Thymus (tissue), 11 donors: ENCODE results near the gene CYFIP1. TPM values are rescaled to one million over a fixed set of nuclear protein-coding genes. Genes with fewer than 3 reads are reported as not detected.

Experiments used
- DNase-seq, 9 donors: peaks; one replicate each; pipeline ENCODE4 v3.0.0-alpha.2; 2013; ENCODE audit warnings: low spot score in 9 of 9, low read depth in 6 of 9, missing footprints in 1 of 9
- H3K27ac ChIP-seq, 2 donors: one replicate each; pipeline ENCODE4 v1.5.1; 2013; ENCODE audit warnings: control low read depth in 1 of 2, low read depth in 1 of 2, low read length in 1 of 2, mild to moderate bottlenecking in 1 of 2, moderate library complexity in 1 of 2
- H3K27me3 ChIP-seq, 2 donors: one replicate each; pipeline ENCODE4 v1.5.1; 2013; ENCODE audit warnings: low read length in 1 of 2; ENCODE audit not compliant: control insufficient read depth in 2 of 2, insufficient read depth in 1 of 2
- H3K36me3 ChIP-seq, 2 donors: one replicate each; pipeline ENCODE4 v1.5.1; 2013; ENCODE audit warnings: low read length in 1 of 2, mild to moderate bottlenecking in 1 of 2, moderate library complexity in 1 of 2; ENCODE audit not compliant: control insufficient read depth in 2 of 2, insufficient read depth in 2 of 2
- H3K4me1 ChIP-seq, 2 donors: one replicate each; pipeline ENCODE4 v1.5.1; 2013; ENCODE audit warnings: low read length in 2 of 2; ENCODE audit not compliant: control insufficient read depth in 2 of 2, insufficient read depth in 2 of 2
- H3K4me3 ChIP-seq, 2 donors: one replicate each; pipeline ENCODE4 v1.5.1; 2013; ENCODE audit warnings: low read length in 2 of 2, control low read depth in 1 of 2, mild to moderate bottlenecking in 1 of 2
- H3K9me3 ChIP-seq, 2 donors: one replicate each; pipeline ENCODE4 v1.5.1; 2013; ENCODE audit warnings: low read length in 1 of 2, mild to moderate bottlenecking in 1 of 2; ENCODE audit not compliant: control insufficient read depth in 2 of 2, insufficient read depth in 1 of 2
- WGBS: extraction: QIAGEN DNeasy Blood & Tissue Kit; methylation state at CpG from one replicate; pipeline ENCODE4 v1.1.7; 2013; 5-methylcytosine and 5-hydroxymethylcytosine counted together
- polyA plus RNA-seq: library from polyadenylated mRNA; stranded (reverse); fragments of 200-250 nt; gene quantifications from one replicate; pipeline ENCODE4 v1.2.3, GENCODE V29; 2013
- total RNA-seq: library from RNA; stranded (reverse); fragments of 120-200 nt; gene quantifications from one replicate; pipeline ENCODE4 v1.2.4, GENCODE V29; 2013
- donor health status: healthy.

CYFIP1 gene
- total and polyA plus RNA-seq, 2 donors = 19.6 to 23.3 TPM

DNA sequence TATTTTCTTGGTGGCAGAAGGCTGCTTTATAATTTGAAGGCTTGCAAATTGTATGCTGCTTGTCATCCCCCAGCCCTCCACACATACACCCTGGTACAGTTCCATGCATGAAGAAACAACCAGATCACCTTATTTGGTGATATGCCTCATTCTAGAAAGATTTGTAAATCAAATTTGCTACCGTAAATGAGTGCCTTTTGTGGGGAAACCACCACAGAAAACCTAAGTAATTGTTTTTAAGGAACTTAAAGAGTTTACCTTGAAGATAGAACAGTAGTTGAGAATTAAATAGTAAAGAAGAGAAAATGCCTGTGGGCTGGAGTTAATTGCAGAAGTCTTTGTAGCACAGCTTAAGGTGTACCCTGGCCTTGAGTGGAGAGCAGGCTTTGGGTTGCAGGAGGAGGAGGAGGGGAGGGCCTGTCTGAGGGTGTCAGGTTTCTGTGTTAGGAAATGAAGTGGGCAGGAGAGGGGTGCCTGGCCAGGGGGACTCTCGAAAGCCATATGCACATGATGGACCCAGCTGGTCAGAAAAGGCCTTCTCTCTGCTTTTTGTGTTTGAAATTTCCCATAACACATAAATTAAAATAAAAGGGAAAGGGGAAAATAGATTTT lies 134.8 kb downstream of the CYFIP1 start:
- H3K36me3 ChIP-seq = peaks cover 23 to 32% of the 10 kb centered on the region in 2 donors
- no peak for DNase-seq
- H3K9me3 ChIP-seq = no peaks in the 10 kb centered on the region
- no peaks in the 10 kb centered on the region for H3K27me3 ChIP-seq
- H3K27ac ChIP-seq = no peak overlapping the region
- H3K4me3 ChIP-seq = no peak overlapping the region
- 94% methylated on average over 2 of the region's 2 CpGs for WGBS
- peaks cover 2% of the 10 kb centered on the region in 2 donors for H3K4me1 ChIP-seq

DNA sequence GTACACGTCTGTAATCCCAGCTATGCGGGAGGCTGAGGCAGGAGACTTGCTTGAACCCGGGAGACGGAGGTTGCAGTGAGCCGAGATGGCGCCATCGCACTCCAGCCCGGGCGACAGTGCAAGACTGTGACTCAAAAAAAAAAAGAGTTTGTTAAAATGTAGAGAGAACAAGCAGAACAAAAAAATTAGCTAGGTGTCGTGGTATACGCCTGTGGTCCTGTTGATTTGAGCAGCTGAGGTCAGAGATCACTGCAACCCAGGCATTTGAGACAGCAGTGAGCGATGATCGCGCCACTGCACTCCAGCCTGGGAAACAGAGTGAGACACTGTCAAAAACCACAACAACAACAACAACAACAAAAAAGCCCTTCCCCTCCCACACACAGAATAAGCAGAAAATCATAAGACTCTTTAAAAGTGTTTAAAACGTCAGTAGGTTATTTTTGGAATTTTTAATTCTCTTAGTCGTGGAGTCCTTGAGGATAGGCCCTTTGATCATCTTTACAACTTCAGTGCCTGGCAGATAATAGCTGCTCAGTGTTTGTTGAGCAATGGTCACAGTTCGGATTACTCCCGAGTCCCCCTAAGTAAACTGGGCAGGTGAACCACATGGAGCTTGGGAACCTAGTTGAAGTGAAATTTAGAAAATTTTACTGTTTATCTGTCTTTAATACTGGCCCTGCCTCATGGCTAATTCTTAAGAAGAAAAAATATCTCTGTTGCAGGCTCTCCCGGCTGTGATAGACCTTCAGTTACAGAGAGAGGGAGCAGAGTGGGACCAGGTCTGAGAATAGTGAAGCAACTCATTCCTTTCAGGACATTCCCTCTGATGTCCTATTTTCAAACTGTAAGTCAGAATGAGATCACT lies 135.5 kb downstream of the CYFIP1 start:
- 96% methylated on average over 19 of the region's 19 CpGs for WGBS
- H3K27ac ChIP-seq = no peak overlapping the region
- H3K4me1 ChIP-seq = peaks cover 6 to 7% of the 10 kb centered on the region in 2 donors
- no peak for DNase-seq
- H3K36me3 ChIP-seq = peaks cover 23 to 32% of the 10 kb centered on the region in 2 donors
- no peak overlapping the region for H3K4me3 ChIP-seq
- H3K9me3 ChIP-seq = no peaks in the 10 kb centered on the region
- no peaks in the 10 kb centered on the region for H3K27me3 ChIP-seq

DNA sequence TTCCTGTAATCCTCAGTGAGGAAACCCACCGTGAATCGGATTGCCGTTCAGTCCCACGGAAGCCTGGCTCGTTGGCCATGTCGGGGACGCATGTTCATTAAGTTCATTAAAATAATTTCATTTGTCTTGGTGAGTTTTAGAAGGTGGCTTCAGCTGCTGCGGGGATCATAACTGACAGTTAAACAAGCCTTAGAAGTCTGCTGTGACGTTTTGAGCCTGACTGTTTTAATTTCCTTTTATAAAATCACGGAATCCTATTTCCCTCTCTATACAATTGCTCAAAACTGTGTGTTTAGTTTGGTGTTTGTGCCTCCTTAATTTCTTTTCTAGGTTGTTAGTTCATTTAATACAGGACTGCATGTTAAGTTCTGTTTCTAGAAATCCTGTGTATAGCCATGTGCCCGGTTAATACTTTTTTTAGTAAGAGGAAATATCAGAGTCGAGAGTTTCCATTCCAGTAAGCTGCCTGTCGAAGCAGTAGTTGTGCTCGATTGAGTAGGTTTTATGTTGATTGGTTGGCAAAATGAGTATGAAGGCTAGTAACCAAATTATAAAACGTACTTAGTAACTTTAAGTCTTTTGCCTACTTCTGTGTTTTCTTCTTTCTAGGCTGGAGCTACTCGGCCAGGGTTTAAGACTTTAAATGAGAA lies 141.0 kb downstream of the CYFIP1 start:
- DNase-seq = peak in 3 of 9 donors; percentile 9 to 26 (median 19)
- peak overlapping the region; percentile 82 to 95 for H3K27ac ChIP-seq
- WGBS = 2% methylated on average over 16 of the region's 16 CpGs
- H3K36me3 ChIP-seq = peaks cover 6 to 8% of the 10 kb centered on the region in 2 donors
- H3K27me3 ChIP-seq = no peaks in the 10 kb centered on the region
- H3K4me1 ChIP-seq = peaks cover 7 to 10% of the 10 kb centered on the region in 2 donors
- H3K9me3 ChIP-seq = no peaks in the 10 kb centered on the region
- peak overlapping the region; percentile 70 to 77 for H3K4me3 ChIP-seq

DNA sequence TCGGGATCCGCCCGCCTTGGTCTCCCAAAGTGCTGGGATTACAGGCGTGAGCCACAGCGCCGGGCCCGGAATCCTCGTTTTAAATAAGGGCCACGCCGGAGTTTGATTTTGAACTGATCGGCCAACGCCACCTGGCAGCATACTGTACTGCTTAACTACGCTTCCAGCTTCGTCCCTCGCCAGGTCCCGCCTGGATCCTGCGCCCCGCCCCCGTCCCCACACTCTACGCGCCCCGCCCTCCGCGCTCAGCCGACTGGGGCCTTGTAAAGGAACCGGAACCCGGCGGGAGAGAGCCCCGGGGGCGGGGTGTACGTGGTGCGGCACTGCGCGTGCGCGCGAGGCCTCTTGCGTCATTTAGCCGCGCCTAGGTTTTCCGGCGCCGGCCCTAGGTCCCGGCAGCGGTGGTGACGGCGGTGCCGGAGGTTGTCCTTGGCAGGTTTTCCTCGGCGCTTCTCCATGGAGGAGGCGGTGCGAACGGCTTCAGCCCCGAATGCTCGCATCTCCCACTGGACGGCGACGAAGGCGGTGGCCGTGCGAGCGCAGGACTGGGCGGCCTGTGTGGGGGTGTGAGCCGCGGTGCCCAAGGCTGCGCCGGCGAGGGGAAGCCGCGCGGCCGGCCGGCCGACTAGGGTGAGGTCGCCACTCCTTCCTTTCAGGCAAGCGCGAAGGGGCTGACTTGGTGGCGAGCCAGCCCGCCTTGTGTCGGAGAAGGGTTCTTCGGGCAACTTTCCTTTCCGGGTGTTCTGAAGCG lies 141.7 kb downstream of the CYFIP1 start, which contains the start of gene NIPA2:
Gene NIPA2, plus strand, starts transcription at position 375 of the 751 bp plus-strand sequence. CDS start 13,066 bp downstream, outside the sequence.
- Histone ChIP-seq H3K9me3 (no peaks in the 10 kb centered on the region), H3K36me3 (peaks cover 3% of the 10 kb centered on the region in 2 donors), H3K4me1 (peaks cover 7 to 10% of the 10 kb centered on the region in 2 donors), H3K27me3 (no peaks in the 10 kb centered on the region), H3K4me3 (peak within 1 kb of the TSS; percentile 70 to 77), H3K27ac (peak within 1 kb of the TSS; percentile 82 to 95)
- under 1% methylated on average over 83 of the region's 83 CpGs for WGBS
- peak; percentile 87 to 98 (median 95) for DNase-seq

DNA sequence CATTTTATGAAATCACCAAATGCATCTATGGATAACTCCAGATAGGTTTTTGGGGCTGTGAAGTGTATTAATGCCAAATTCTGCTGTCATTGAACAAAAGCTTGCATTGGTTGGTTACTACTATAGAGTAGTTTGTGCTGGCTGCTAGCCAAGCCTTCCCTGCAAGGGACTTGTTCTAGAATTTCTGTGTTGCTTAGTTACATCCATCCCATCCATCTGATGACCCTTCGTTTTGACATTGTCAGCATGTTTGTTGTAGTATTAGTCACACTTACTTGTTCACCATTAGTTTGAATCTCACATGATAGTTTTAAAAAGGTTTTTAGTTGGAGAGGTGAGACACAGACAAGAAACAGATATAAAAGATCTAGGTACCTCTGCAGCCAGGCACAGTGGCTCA lies 148.7 kb downstream of the CYFIP1 start:
- DNase-seq = no peak
- no peaks in the 10 kb centered on the region for H3K27me3 ChIP-seq
- no peaks in the 10 kb centered on the region for H3K4me1 ChIP-seq
- WGBS = 95% methylated on average over 1 of the region's 1 CpG
- no peak overlapping the region for H3K4me3 ChIP-seq
- H3K9me3 ChIP-seq = no peaks in the 10 kb centered on the region
- no peak overlapping the region for H3K27ac ChIP-seq
- peaks cover 0 to 8% of the 10 kb centered on the region in 2 donors for H3K36me3 ChIP-seq

DNA sequence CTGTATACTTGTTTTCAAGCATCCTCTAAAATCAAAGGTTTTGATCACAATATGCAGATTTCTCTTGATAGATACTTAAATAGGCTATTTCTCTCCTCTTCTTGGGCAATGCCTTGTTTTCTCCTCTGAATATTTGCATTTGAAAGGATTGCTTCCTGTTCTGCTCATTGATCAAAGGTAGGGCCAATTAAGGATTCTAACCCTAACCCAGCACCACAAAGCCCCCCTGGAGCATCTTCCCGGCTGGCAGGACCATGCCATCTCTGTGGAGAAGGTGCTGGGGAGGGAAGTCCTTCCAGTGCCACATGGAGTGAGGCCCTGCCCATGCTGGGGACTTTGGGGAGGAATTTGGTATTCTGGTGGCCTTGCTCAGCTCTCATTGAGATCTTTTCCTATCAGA lies 153.0 kb downstream of the CYFIP1 start:
- Histone ChIP-seq H3K4me3 (no peak overlapping the region), H3K4me1 (no peaks in the 10 kb centered on the region), H3K27me3 (no peaks in the 10 kb centered on the region), H3K36me3 (peaks cover 12 to 25% of the 10 kb centered on the region in 2 donors), H3K27ac (no peak overlapping the region), H3K9me3 (no peaks in the 10 kb centered on the region)
- WGBS = 100% methylated on average over 1 of the region's 1 CpG
- DNase-seq = no peak

GRCh38 chr15:22823495-22824128 lies 156.6 kb downstream of the CYFIP1 start:
- Histone ChIP-seq H3K9me3 (no peaks in the 10 kb centered on the region), H3K27me3 (no peaks in the 10 kb centered on the region), H3K4me1 (no peaks in the 10 kb centered on the region), H3K4me3 (no peak overlapping the region), H3K27ac (no peak overlapping the region), H3K36me3 (peaks cover 20 to 40% of the 10 kb centered on the region in 2 donors)
- 96% methylated on average over 29 of the region's 29 CpGs for WGBS
- DNase-seq = no peak

DNA sequence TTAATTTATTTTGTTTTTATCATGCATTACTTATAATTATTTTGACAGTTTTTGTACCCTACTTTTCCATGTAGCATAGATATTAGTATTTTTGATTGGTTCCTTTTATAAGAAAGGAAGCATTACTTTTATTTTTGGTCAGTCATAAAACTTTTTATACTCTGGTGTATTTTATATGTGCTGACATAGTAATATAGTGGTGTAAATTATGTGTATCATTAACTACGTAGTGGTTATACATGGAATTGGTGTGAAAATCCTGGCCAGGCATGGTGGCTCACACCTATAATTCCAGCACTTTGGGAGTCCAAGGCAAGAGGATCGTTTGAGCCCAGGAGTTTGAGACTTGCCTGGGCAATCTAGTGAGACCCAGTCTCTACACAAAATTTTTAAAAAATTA lies 160.5 kb downstream of the CYFIP1 start:
- Histone ChIP-seq H3K4me1 (no peaks in the 10 kb centered on the region), H3K4me3 (no peak overlapping the region), H3K27me3 (no peaks in the 10 kb centered on the region), H3K9me3 (no peaks in the 10 kb centered on the region), H3K36me3 (peaks cover 20 to 29% of the 10 kb centered on the region in 2 donors), H3K27ac (no peak overlapping the region)
- no peak for DNase-seq
- 94% methylated on average over 2 of the region's 2 CpGs for WGBS
